CD4-positive, alpha-beta T cell treated with Interleukin-4 for 1 hour (primary cell): ENCODE data around the gene OAF.
"Not testable (repeated sequence)": the region's sequence is repeated elsewhere in the genome, so short reads cannot be mapped to it uniquely, and the experiment has no call there.

ENCODE experiments used
- DNase-seq, 2 donors: peaks; one replicate each; pipeline ENCODE4 v3.0.0-alpha.2; 2020 to 2022

The OAF gene

DNA sequence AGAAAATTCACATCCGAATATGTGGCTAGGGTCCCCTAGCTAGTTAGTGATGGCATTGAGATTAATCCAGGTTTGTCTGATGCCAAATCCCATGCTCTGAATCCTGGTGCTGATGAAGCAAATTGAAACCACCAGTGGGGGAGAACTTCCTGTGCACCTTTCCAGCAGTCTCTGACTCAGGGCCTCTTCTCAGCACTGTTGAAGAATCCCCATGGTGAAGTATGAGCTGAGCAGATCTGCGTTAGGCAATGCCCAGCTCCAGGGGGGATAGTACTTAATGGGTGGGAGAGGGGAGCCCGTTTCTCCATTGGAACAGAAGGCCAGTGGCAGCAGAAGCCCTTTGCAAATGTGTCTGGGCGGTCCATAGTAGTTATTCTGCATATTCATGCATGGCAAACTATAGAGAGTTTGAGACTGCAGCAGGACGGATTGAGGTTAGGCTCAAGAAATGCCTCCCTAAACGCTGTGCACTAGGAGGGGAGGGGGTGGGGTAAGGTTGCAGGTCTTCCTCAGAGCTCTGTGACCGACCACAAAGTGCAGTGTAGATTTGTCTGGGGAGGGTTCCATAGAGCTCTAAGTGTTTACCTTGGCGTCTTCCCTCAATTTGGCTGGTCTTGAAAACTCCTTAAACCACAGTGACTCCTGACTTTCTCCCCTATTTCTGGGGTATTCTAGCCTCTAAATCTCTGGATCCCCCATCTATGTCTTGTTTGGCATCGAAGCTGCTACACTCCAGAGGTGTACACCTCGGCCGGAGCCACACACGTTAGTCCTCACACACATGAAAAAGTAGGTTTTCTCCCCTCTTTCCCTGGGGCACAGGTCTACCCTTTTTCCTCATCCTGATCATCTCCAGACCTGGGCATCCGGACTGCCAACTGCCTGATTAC is 33.9 kb downstream of the OAF start:
- DNase-seq, result no peak

DNA sequence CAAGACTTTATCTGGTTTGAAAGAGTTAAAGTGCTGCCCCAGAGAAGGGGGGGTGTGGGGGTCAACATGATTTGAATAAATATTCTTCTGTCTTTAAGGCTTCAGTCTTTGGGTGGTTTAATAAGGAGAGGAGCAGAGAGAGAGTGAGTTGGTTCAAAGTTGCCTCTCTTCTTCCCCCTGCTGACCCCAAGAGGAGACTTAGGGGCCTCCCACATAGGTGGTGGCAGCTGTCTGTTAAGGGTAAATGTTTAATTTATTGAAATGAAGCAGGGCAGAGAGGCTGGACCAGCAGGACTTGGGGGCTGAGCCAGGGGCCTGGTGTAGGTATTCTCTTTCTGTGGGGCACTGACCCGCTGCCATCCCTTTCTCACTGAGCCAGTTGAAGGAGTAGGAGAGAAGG is 34.6 kb downstream of the OAF start:
- no peak for DNase-seq

DNA sequence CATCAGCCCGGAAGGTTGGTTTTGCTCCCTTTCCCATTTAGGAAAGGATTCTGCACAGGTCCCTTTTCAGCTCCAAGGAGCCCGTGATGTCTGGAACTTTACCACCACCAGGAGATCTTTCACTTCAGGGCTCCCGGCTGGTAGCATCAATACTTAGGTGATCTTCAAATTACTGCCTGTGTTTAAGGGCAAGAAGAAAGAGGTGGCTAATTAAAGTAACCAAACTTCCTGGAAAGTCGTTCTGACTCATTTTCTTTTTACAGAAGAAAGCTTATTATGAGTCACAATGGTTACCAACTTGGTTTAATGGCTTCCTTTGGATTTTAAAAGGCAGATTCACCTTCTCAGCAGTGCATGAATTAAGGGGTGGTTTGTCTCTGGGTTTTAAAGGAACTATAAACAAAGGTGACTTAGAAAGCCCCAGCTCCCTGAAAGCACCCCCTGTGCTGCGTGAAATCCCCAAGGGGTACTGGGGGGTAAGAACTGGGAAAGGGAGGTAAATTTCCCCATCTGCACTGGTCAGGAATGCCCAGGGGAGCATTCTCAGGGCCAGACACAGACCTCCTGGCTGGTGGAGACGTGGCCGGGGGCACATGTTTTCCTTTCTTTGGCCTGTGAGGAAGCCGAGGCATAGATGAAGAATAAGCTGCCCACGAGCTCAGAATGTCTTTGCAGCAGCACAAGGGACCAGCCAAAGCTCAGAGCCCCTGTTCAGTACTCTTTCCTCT is 37.9 kb downstream of the OAF start:
- DNase-seq, result no peak

DNA sequence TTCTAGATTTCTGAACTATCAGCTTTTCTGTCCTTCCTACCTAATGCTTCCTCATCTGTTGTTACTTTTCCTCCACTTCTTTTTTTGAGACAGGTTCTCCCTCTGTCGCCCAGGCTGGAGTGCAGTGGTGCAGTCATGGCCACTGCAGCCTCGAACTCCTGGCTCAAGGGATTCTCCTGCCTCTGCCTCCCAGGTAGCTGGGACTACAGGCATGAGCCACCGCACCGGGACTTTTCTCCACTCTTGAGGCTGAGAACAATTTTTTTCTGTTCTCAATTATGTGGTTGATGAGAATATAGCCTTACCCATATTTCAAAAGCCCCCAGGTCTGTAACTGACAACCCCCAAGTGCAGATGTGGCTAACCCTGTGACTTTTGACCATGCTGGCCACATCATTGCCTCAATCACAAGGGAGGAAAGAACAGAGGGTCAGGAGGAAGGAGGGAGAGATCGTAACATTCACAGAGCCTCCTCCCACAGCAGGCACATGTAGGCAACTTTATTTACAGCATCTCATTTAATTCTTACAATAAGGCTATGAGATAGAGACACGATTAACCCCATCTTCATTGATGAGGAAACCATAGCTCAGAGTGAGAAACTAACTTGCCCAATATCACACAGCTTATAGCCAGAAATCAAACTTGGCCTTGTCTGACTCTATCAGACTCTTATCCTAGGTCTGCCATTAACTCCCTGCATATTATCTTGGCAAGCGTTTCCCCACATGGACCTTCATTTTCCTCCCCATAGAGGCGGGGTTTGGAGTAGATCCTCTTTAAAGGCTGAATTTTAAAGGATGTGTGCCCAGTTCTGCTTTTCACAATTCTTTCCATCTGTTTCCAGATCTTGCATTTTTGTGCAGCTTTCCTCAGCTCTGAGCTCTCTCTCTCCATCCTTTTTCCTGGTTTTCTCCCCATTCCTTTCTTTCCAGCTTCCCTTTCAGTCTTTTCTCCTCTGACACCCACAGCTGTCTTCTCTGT is 38.7 kb downstream of the OAF start:
- no peak for DNase-seq

DNA sequence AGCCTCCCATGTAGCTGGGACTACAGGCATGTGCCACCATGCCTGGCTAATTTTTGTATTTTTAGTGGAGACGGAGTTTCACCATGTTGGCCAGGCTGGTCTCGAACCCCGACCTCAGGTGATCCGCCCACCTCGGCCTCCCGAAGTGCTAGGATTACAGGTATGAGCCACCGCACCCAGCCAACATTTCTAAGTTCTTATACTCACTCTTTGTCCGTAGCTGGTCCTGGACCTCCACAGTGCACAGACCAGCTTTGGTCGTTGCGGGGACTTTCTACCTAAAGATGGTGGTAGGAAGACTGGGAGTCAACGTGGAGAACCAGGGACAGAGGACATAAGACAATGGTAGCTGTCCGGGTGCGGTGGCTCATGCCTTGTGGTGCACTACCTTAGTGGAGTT is 42.5 kb downstream of the OAF start:
- not testable (repeated sequence) for DNase-seq

DNA sequence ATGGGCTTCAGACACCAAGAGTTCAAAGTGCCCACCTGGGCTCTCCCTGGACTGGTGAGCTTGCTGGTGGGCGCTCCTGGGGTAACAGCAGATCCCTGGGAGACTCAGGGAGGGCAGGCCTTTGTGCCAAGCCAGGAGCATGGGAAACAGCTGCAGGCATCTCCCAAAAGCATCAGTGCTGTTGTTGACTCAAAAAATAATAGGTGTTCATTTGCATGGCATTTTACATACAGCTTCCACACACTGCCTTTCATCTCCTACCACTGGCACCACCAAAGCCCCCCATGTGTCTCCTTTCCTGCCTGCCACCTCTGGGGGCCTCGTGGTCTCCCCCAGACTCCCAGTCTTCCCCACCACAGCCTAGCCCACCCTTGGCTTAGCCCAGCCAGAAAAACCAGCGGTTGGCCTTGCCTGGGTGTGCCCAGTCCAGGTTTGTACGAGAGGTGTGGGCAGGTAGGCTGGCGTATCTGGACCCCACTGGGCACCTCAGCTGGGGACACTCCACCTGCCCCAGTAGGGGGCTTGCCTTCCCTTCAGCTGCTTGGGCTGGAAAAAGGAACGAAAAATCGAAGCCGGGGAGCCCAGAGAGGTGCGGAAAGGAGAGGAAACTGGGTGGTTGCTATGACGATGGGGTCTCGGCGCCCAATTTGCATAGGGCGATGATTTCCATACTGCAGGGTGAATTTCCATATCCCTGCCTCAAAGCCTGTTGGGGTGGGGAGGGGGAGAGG is 44.1 kb downstream of the OAF start:
- no peak for DNase-seq

DNA sequence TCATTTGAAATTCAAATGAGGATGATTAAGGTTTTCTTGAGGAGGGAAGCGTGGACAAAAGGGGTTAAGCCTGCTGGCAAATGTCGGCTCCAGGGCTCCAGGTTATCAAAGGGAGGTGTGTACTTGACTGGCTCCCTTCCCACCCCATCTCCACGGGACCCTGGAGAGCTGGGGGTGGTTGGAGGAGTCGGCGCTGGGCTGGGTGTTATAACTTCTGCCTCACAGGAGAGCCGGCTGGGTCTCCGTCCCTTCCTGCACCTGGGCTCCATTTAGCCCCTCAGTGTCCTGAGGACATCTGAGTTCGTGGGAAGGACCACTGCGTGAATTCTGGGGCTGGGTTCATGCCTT is 44.7 kb downstream of the OAF start:
- no peak for DNase-seq

DNA sequence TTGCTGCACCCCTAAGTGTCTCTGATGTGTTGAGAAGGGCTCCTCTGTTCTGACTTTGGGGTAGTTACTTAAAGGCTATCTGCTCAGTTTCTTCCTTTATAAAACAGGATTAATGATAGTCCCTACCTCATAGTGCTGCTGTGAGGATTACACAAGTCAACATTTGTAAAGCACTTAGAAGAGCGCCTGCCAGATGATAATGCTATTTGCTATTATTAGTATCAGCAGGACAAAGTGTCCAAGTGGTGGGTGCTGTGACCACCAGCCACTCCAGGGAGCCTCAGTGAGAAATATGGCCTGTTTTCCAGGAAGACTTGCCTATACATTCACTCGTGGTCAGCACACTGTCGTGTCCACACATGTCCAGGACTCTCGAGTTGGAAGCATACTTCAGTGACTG is 45.3 kb downstream of the OAF start:
- no peak for DNase-seq

DNA sequence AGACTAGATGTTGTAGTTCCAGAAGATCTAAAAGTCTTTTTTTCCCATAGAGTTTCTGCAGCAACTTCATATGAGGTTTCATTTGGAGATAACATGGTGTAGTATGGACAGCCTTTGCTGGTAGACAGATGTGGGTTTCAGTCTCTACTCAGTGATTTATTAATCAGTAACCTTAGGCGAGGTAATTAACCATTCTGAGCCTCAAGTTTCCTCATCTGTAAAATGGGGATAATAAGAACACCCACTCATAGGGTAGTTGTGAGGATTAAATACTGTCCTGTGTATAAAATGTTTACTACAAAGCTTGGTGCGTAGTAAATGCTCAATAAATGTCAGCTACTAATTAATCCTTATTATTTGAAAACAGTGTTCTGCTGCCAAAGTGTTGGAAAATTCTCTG is 45.9 kb downstream of the OAF start:
- DNase-seq, result no peak

DNA sequence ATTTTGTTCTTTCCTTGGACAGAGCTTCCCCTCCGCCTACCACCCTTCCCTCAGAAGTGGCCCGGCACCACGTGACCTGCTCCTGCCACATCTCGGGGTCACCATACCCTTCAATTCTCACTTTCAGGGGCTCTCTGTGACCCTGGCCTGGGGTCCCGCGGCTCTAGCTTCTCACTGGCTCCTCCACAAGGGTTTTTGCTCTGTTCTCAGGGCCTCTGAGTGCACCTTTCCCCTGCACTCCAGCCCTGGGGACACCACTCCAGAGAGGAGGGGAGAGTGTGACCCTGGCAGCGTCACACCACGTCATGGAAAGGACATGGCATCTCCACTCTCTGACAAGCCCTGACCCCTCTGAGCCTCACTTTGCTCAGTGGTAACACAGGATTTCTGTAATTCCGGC is 46.5 kb downstream of the OAF start:
- DNase-seq, result no peak

DNA sequence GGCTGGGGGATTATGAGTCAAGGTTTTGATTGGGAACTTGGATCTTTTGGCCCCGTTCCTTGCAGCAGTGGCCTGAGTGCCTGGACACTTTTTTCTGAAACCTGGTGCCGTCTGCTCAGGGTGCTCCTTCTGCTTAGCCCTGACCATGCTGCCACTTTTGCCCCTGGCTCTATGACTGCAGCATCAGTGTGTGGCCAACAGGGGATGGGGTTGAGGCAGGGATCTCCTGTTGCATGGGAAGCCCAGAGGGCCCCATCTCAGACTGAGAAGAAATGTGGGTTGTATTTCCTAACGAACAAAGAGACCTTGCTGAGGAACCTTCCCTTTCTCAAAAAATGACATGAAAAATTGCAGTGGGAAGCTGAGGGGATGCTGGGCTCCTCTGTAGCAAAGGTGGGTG is 47.8 kb downstream of the OAF start:
- DNase-seq, result no peak

DNA sequence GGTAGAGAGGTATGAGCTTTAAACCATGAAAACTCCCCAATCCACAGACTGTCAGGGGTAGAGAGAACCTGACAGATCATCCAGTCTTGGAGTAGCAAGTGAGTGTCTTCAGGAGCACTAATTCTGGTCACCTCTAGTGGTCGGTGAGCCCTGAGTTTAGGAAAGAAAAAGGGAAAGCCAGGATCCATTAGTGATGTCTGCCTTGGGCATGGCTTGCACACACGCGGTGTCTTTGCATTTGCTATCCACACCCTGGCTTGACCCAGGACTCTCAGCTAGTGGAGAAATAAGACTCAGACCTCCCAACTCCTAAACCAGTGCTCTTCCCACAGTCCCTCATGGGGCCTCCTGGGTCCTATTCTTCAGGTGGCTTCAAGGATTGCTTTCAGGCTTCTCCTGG is 48.4 kb downstream of the OAF start:
- no peak for DNase-seq

DNA sequence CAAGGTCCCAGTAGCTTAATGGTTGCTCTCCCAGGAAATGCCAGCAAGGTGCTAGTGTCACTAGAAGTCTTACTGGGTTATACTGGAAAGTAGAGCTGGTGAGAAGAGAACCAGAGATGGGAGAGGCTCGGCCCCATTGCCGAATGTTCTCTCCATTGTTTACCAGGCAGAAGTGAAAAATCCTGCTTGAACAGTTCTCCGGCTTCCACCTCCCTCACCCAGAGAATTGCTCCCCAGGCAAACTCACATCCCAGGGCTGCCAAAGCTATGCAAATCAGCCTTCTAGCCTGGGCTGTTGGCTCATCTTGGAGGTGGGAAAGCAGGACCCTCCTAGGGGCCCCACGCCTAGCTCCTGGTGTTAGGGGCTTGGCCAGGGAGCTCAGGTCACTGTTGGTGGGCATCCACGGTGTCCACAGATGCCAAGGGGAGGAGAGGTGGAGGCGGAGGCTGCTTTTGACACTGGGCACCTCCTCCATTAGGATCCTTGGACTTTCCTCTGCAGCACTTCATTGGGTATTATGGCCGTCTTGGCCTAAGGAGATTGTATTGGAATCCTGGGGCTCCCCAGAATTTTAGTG is 49.2 kb downstream of the OAF start:
- DNase-seq, result no peak

DNA sequence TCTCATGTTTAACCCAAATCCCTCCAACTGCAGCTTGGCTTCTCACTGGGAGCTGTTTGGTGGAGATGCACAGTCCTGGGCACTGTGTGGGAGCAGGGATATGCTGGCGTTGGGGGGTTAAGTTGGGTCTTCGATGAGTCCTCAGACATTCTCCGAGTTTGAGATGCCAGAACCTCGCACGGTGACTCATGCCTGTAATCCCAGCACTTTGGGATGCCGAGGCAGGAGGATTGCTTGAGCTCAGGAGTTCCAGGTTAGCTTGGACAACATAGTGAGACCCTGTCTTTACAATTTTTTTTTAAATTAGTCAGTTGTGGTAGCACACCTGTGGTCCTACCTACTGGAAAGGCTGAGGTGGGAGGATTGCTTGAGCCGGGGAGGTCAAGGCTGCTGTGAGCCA is 49.8 kb downstream of the OAF start:
- DNase-seq, result no peak

DNA sequence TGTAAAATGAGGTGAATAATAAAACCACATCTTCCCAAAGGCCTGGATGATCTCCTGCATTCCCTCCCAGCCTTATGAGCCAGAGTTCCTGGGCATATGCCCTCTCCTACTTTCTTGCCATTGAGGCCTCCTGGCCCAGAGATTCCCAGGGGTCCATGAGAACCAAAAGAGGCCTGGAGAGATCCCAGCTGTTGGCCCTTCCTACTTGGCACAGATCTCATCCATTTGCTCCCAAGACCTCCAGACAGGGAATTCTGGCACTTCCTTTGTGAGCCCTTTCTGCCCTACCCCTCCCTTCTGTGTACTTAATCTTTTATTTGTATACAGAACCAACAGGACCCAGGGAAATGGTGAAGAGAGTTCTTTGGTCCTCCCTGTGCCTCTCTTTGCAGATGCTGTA is 50.5 kb downstream of the OAF start:
- DNase-seq, result no peak

DNA sequence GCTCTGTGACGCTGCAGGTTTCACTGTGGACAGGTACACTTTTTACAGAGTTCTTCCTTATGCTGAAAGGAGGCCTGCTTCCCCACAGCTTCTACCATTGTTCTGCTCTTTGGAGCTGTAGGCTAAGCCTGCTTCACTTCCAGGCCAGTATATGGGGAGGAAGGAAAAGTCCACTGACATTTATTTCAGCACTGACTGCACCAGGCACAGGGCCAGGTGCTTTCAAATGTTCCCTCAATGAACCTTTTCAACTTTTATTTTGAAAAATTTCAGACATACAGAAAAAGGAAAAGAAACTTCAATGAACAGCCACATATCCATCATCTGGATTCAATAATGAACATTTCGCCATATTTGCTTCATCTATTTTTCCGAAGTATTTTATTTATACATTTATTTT is 51.1 kb downstream of the OAF start:
- DNase-seq, result no peak

DNA sequence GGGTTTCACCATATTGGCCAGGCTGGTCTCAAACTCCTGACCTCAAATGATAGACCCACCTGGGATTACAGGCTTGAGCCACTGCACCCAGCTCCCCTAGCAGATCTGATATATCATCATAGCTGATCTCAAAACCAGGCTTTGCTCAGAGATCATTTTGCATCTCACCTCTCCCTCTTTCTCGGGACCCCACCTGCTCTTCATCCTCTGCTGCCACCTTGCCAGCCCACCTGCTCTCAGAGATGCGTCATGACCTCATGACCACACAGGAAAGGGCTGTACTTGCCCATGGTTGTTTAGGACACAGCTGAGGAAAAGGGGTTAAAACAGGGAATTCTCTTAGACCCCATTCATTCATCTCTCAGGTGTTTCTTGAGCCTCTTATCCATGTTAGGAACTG is 56.5 kb downstream of the OAF start:
- DNase-seq, result no peak

DNA sequence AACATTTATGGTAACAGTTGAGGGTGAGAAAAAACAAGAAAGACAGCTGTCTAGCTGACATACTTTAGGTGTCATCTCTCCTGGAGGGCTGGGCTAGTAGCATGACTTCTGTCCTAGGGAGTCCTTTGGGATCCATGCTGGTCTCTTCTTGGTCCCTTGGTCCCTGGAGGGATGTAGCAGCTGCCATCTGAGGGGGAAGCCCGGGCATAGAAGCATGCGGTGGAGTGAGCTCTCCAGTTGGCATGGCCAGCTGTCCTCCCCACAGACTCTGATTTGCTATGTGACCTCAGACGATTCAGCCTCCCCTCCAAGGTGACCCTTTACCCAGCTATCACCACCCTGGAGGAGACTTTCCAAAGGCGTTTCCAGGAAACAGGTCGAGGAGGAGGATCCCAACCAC is 57.9 kb downstream of the OAF start:
- DNase-seq, result no peak

DNA sequence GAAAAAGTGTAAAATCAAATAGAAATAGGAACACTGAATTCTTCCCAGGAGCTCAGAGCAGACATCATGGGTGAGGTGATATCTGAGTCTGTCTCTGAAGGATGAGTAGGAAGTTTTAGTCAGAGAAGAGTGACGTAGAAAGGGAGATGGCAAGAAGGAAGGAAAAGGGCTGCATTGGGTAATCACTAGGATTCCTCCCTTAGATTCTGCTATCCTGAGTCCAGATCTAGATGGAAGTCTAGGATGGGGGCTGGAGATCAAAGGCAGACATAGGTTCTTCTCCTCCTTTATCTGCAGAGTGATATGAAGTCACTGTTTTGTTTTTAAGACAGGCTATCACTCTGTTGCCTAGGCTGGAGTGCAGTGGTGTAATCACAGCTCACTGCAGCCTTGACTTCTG is 59.6 kb downstream of the OAF start:
- no peak for DNase-seq

DNA sequence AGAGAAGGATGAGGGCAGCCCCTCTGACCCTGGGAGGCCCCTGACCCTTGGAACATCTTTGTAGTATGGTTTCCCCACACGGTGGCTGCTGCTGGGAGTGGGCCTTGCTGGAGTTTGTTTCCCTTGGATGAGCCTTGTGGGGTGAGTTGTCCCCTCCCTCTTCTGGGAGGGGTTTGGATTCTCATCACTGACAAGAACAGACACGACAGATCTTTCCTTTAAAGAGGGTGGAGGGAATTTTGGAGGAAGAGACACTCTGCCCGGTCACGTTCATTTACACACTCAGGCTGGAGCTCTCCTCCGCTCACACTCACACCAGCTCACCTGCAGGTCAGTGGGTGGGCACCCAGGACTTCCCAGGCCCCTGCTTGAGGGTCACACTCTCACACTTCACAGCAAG is 60.8 kb downstream of the OAF start:
- no peak for DNase-seq

DNA sequence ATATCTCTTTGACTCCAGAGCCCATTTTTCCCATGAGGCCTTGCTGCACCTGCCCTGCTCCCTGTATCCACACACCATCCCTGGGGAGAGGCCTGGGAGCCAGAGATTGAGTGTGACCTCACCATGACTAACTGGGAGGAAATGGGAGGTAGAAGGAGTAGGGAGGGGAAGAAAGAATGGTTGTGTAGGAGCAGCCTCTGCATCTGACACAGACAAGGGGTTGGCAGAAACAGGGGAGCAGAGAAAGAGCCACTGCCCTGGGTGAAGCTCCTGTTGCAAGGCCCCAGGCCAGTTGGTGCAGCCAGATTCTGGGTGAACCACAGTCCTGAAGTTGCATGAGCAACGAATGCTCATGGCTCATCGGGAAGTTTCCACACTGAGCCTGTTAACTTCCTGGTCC is 61.5 kb downstream of the OAF start:
- no peak for DNase-seq

DNA sequence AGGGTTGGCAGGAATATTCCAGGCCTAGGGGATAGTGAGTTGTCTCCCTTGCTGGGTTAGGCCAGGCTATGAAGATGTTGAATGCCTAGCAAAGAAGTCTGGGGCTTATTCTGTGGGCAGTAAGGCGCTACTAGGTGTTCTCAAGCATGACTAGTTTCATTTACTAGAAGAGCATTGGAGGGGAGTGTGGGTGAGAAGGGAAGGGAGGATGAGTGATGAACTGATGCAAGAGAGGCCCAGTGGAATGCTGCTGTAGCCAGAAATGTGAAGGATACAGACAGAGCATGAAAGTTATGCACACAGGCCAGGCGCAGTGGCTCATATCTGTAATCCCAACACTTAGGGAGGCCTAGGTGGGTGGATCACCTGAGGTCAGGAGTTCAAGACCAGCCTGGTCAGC is 62.6 kb downstream of the OAF start:
- DNase-seq, result no peak
